Psoas muscle (tissue), 8 donors: ENCODE measurements around the gene LCE4A. TPM values are rescaled to one million over a fixed set of nuclear protein-coding genes. Genes with fewer than 3 reads are reported as not detected.

Source experiments
- ATAC-seq, 4 donors: fragments of 200-7000 bp; cut with Tn5 transposase; one replicate each; pipeline ENCODE4 v1.9.1; 2020; ENCODE audit warnings: moderate library complexity in 3 of 4, mild to moderate bottlenecking in 2 of 4
- DNase-seq, 2 donors: peaks; one replicate each; pipeline ENCODE4 v3.0.0-alpha.2; 2020
- H3K27ac ChIP-seq: fragments of 200-600 bp; one replicate; pipeline ENCODE4 v1.8.0; 2022
- H3K27me3 ChIP-seq, 3 donors: fragments of 200-600 bp in 1 of 3; one replicate each; pipeline versions ENCODE4 v1.6.1 to v1.8.0; 2013 to 2022; ENCODE audit warnings: low read length in 2 of 3, mild to moderate bottlenecking in 2 of 3, moderate library complexity in 1 of 3; ENCODE audit not compliant: insufficient read depth in 3 of 3
- H3K36me3 ChIP-seq, 2 donors: fragments of 200-600 bp in 1 of 2; one replicate each; pipeline versions ENCODE4 v1.6.1 to v1.8.0; 2013 to 2022; ENCODE audit warnings: low read depth in 1 of 2, mild to moderate bottlenecking in 1 of 2, moderate library complexity in 1 of 2; ENCODE audit not compliant: insufficient read depth in 1 of 2
- H3K4me1 ChIP-seq: fragments of 200-600 bp; one replicate; pipeline ENCODE4 v1.8.0; 2022
- H3K4me3 ChIP-seq: fragments of 200-600 bp; one replicate; pipeline ENCODE4 v1.8.0; 2022; ENCODE audit warnings: mild to moderate bottlenecking
- H3K9me3 ChIP-seq: fragments of 200-600 bp; one replicate; pipeline ENCODE4 v1.8.0; 2022
- WGBS, 3 donors: extraction: QIAGEN DNeasy Blood & Tissue Kit; methylation state at CpG; one replicate each; pipeline versions ENCODE4 v1.1.6 to v1.1.7; 2013; 5-methylcytosine and 5-hydroxymethylcytosine counted together
- intact Hi-C, 2 donors: fragments of 100-400 bp; cut with DNase I; formaldehyde crosslinking; loops; one replicate each; pipeline versions ENCODE4 v1.11.0 to v1.14.2; 2022
- polyA plus RNA-seq, 3 donors: library from polyadenylated mRNA; stranded (reverse); fragments of 200-250 nt; gene quantifications; one replicate each; pipeline ENCODE4 v1.2.3, GENCODE V29; 2013
- total RNA-seq, 4 donors: library from RNA; stranded (reverse); fragmentation: NEBNext Ultra II Directional in 2 of 4; extraction: Animal tissue kit (Norgen Biotek cat#: 25700) in 2 of 4; gene quantifications; one replicate each; pipeline versions ENCODE4 v1.2.1 to v1.2.4, GENCODE V29; 2021 to 2023
- TF ChIP-seq, protein P1 (sequence below): fragments of 200-600 bp; IDR thresholded peaks from one replicate; pipeline ENCODE4 v1.8.0; 2022; ENCODE audit warnings: antibody characterized with exemption
- donor health status: healthy with polysubstance abuse.
- donor health status: DM: no; HTN: no; CAD: no; lungs with moderate emphysema.
- donor health status: Bipolar disorder and iron deficiency.
- donor health status: healthy.
- donor health status: DM: yes; HTN: yes; CAD: no.
- donor health status: DM: no; HTN: no; CAD: no.
- donor health status: DM: no; HTN: no; CAD: no.
- donor health status: DM: yes; HTN: yes; CAD: no.

Gene LCE4A
- total and polyA plus RNA-seq, 7 donors, result not detected

DNA sequence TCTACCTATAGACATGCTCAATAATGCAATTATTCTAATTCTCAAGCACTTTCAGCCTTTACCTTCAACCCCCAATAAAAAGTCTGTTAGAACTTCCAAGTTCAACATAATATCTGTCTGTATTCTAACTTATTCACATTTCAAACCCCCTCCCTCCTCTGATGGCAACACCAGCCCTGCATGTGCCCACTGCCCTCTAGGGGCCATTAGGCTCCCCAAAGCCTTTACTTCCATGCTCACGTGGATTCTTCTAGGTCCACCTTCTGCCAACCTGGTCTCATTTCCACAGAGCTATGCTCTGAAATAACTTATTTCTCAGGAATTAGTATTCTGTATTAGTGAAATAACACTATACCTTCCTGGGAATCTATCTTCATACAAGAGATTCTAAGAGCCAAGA, 27.7 kb downstream of the LCE4A start:
- WGBS, 3 donors, result 6 to 17% (median 15%) methylated on average over 1 of the region's 1 CpG
- Histone ChIP-seq H3K27ac (no peak overlapping the region), H3K4me1 (no peaks in the 10 kb centered on the region), H3K9me3 (no peaks in the 10 kb centered on the region), H3K27me3 (no peaks in the 10 kb centered on the region), H3K36me3 (no peaks in the 10 kb centered on the region), H3K4me3 (no peak overlapping the region)
- intact Hi-C loops, result no loop called here
- TF ChIP-seq, protein P1, sequence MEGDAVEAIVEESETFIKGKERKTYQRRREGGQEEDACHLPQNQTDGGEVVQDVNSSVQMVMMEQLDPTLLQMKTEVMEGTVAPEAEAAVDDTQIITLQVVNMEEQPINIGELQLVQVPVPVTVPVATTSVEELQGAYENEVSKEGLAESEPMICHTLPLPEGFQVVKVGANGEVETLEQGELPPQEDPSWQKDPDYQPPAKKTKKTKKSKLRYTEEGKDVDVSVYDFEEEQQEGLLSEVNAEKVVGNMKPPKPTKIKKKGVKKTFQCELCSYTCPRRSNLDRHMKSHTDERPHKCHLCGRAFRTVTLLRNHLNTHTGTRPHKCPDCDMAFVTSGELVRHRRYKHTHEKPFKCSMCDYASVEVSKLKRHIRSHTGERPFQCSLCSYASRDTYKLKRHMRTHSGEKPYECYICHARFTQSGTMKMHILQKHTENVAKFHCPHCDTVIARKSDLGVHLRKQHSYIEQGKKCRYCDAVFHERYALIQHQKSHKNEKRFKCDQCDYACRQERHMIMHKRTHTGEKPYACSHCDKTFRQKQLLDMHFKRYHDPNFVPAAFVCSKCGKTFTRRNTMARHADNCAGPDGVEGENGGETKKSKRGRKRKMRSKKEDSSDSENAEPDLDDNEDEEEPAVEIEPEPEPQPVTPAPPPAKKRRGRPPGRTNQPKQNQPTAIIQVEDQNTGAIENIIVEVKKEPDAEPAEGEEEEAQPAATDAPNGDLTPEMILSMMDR, result no peak
- DNase-seq (no peak), ATAC-seq (no peak)

DNA sequence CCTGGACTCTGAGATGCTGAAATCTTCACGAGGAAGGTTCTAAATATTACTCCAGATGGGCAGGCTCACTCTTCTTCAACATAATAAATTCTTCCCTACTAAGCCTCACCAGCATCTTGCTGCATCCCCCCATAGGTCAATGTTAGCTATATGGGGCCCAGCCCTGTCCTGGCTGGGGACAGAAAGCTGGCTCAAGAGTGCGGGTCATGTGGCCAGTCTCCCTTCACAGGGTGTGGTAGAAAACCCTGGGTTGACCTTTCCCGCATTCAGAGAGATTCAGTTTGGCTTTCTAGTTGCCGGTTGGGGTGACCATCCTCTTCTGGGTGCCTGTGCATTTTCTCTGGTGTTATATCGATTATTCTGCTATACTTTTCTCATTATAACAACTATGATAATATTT, 30.0 kb downstream of the LCE4A start:
- TF ChIP-seq, protein P1, result no peak
- Histone ChIP-seq H3K36me3 (no peaks in the 10 kb centered on the region), H3K27ac (no peak overlapping the region), H3K4me3 (no peak overlapping the region), H3K27me3 (no peaks in the 10 kb centered on the region), H3K9me3 (no peaks in the 10 kb centered on the region), H3K4me1 (no peaks in the 10 kb centered on the region)
- ATAC-seq, result no peak
- WGBS, 3 donors, result 62 to 68% (median 66%) methylated on average over 5 of the region's 5 CpGs
- intact Hi-C loops, result no loop called here
- no peak for DNase-seq

DNA sequence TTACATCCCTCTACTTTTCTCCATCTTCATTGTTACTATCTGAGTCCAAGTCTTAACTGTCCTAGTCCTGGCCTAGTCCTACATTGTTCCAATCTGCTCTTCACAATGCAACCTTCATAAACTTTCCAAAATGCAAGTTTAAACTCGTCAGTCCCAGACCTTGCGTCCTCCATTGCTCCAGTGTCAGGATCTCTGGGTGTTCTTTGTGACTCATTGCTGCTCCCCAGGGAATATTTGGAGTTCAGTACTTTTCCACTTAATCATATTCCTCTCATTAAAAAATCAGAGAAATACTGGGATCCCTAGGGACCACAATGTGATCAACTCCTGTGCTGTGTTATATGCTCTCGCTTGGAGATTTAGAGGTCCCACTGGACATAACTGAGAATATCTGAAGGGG, 31.9 kb downstream of the LCE4A start:
- ATAC-seq (no peak), DNase-seq (no peak)
- Histone ChIP-seq H3K9me3 (no peaks in the 10 kb centered on the region), H3K4me1 (no peaks in the 10 kb centered on the region), H3K27me3 (no peaks in the 10 kb centered on the region), H3K27ac (no peak overlapping the region), H3K36me3 (no peaks in the 10 kb centered on the region), H3K4me3 (no peak overlapping the region)
- 69 to 72% (median 72%) methylated on average over 3 of the region's 3 CpGs for WGBS, 3 donors
- intact Hi-C loops, result no loop called here
- TF ChIP-seq, protein P1, result no peak

DNA sequence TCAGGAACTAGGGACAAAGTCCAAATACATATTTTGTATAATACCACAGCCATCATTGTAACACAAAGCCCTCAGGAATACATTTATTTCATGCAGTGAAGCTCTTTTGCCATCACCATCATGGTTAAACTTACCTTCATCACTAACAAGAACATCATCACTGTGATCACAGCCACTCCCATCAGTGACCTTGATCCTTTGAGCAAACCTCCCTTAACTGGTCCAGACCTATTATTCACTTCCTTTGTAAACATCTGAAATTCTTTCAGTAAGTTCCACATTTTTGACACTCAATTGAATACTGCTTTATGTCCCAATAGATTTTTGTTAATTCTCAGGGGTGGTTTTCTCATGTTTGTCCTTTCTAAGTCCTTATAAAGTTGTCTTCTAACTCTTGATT, 33.7 kb downstream of the LCE4A start:
- no peaks in the 10 kb centered on the region for H3K4me1 ChIP-seq
- no peak overlapping the region for H3K27ac ChIP-seq
- H3K27me3 ChIP-seq, result no peaks in the 10 kb centered on the region
- TF ChIP-seq, protein P1, result no peak
- DNase-seq (no peak), ATAC-seq (no peak)
- intact Hi-C loops, result no loop called here
- no peaks in the 10 kb centered on the region for H3K36me3 ChIP-seq
- no peaks in the 10 kb centered on the region for H3K9me3 ChIP-seq
- H3K4me3 ChIP-seq, result no peak overlapping the region

DNA sequence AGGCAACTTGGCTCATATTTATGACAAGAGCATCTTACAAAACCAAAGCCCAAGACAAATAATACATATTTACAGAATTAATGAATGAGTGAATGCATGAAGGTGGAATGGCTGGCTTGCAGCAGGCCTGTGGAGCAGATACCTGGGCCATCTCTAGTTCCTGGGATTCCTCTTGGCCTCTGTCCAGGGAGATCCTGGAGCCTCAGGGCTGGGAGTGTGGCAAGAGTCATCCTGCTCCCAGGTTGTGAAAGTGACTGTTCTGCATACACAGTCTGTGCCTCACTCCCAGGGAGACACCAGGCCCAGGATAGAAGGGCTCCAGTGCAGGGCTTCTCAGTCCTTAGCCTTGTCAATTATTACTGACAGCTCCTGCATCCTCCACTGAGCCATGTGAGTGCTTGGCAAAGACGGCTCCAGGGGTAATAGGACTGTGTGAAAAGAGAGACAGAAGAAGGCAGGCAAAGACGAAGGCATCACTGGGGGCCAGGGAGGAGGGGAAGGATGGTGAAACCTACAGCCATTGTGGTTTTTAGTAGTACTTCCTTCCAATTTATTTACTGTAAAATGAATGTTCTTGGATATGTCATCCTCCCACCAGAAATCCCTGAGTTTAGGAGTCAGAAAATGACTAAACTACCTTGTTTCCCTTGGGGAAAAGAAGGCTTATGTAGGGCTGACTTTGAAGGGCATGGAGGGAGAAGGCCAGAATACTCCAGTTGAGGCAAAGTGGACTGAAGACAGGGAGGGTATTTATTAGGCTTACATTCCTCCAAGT, 35.6 kb downstream of the LCE4A start:
- Histone ChIP-seq H3K4me1 (no peaks in the 10 kb centered on the region), H3K4me3 (no peak overlapping the region), H3K27me3 (no peaks in the 10 kb centered on the region), H3K9me3 (no peaks in the 10 kb centered on the region), H3K27ac (no peak overlapping the region), H3K36me3 (no peaks in the 10 kb centered on the region)
- 61 to 75% (median 61%) methylated on average over 2 of the region's 2 CpGs for WGBS, 3 donors
- TF ChIP-seq, protein P1, result no peak
- ATAC-seq (no peak), DNase-seq (no peak)
- intact Hi-C loops, result no loop called here
